HG03025 (cell line): ENCODE results near the gene SEL1L3.

Experiments
- ATAC-seq: cut with Tn5 transposase; IDR thresholded peaks from one replicate; pipeline ENCODE4 v1.9.1; 2021; ENCODE audit warnings: mild to moderate bottlenecking, moderate library complexity; ENCODE audit not compliant: unreplicated experiment, low FRiP score

Gene SEL1L3

GRCh38 chr4:25857403-25857802 lies 5.4 kb downstream of the SEL1L3 start:
- ATAC-seq = no peak

- no peak for ATAC-seq
These were observed 6.0 kb downstream of the SEL1L3 start for GRCh38 chr4:25856756-25857155.

DNA sequence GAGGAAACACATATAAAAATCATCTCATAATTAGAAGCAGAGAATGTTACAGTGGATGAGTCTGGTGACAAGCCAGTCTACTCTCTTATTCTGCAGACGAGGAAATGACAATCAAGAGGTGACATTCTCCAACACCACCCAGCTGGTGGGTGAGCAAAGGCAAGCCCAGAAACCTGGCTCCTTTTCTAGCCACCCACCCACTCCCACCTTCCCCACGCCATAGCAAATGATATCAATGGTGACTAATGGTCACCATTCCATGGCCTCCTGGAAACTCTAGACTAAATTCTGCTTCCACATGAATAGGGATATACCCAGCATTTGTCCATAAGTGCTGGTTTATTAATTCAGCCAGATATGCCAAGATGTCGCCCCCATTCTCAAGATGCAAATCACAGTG lies 10.7 kb downstream of the SEL1L3 start:
- ATAC-seq = no peak

DNA sequence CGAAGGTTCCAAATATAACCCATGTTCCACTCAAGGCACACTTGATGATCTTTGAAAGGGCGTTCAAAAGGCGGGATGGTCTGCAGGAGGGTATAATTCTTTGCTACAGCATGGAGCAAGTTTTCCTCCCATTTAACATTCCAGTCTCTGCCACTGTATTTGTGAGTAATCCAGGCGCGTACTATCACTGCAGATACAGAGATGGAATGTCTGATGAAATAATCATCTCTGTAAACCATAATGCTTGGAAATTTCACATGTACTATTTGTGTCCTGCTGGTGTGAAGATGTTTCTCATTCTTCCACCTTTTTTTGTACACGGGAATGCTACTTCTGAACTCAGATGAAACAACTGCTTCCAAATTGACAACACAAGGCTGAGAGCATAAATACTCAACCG lies 15.5 kb downstream of the SEL1L3 start:
- no peak for ATAC-seq

DNA sequence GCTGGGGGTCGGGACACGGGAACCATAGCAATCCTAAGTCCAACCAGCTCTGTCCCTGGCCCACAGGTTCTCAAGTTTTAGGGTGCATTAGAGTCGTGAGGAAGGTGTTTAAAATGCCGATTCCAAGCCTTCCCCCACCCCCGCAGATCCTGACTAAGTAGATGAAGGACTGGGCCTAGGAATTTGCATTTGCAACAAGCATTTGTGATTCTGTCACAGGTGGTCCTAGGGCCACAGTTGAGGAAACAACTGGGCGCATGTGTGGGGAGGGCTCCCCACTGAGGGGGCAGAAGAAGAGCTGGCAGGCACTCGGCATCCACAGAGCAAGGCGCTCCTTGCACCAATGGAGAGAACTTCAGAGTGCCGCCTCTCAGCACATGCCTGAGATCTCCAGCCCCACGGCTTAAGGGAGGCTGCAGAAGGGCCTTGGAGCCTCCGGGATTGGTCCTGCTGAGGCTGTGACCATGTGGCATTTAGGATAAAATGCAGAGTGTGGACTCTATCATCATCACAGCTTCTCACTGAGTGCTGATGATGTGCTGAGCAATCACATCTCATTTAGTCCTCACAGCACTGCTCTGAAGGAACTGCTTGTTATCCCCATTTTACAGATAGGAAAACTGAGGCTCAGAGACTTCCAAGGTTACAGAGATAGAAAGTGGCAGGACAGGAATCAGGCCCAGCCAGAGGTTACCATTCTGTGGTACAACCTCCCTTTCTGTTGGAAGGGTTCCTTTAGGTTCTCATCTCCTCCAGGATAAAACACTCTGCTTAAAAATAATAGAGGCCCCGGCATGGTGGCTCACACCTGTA lies 16.7 kb downstream of the SEL1L3 start:
- no peak for ATAC-seq

DNA sequence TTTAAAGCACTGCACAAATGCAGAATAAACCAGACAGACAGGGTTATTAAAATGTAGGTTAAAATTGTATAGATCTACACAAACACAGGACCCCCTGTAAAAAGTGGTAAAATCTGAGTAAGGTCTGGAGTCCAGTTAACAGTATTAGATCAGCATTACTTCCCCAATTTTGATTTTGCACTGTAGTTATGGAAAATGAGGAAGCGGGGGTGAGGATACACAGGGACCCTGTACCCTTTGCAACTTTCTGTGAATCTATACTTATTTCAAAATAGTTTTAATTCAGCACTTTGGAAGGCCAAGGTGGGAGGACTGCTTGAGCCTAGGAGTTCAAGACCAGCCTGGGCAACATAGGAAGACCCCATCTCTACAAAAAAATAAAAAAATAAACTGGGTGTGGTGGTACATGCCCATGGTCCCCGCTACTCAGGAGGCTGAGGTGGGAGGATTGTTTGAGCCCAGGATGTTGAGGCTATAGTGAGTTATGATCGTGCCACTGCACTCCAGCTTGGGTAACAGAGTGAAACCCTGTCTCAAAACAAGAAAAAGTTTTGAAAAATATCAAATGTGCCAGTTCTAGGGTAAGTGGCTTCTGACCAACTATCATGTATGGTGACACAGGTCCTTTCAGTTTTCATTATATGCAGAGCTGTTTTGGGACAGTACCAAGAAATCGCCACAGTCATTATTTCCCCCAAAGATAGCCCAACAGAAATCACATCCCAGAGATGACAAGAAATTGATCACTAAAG lies 17.7 kb downstream of the SEL1L3 start:
- no peak for ATAC-seq

GRCh38 chr4:25843340-25844097 lies 19.3 kb downstream of the SEL1L3 start:
- ATAC-seq = peak; percentile 40

DNA sequence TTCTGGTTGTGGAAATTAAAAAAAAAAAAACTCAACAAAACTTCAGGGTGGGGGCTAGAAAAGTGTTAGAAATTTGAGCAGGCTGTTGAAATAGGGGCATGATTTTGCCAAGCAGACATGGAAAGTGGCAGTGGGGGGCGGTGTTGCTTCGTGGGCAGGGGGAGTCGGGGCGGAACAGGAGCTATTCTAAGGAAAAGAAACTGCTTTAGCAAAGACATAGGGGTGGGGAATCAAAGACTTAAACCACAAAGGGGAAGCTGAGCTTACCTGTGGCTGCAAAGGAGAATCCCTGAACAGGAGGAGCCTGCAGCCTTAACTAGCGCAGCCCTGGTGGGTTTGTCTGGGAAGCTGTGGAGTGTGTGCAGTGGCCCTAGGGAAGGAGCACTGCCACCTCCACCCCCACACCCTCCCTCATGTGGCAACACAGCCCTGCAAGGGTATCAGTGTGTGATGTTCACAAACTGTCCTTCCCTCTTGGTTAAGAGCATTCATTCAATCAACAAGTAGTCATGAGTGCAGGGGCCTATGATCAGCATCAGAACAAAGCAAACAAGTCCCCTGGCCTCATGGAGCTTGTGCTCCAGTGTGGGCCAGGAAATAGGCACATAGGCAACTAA lies 20.5 kb downstream of the SEL1L3 start:
- peak; percentile 58 for ATAC-seq

GRCh38 chr4:25839687-25840086 lies 23.1 kb downstream of the SEL1L3 start:
- ATAC-seq = no peak

- no peak for ATAC-seq
These were observed 23.6 kb downstream of the SEL1L3 start for GRCh38 chr4:25839233-25839632.

DNA sequence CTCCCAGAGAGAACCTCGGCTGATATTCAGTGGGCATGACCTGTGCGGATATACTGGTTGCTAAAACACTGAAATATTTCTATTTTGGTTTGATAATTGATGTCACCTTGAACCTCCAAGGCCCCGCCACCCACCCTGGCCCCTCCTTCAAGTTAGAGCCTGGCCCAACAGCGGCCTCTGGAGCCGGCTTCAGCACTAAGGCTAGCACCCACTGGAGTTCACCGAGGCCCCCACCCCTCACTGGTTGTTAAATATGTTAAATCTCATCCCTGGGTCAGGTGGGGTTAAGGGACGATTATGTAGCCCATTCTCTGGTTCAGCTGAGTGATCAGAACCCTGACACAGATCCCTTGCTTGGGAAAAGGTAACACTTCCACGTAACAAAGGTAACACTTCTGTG lies 24.3 kb downstream of the SEL1L3 start:
- no peak for ATAC-seq

- no peak for ATAC-seq
These were observed 25.7 kb downstream of the SEL1L3 start for GRCh38 chr4:25837107-25837506.

- ATAC-seq = no peak
These were observed 27.4 kb downstream of the SEL1L3 start for GRCh38 chr4:25835384-25835783.

- no peak for ATAC-seq
These were observed 28.2 kb downstream of the SEL1L3 start for GRCh38 chr4:25834411-25835107.

DNA sequence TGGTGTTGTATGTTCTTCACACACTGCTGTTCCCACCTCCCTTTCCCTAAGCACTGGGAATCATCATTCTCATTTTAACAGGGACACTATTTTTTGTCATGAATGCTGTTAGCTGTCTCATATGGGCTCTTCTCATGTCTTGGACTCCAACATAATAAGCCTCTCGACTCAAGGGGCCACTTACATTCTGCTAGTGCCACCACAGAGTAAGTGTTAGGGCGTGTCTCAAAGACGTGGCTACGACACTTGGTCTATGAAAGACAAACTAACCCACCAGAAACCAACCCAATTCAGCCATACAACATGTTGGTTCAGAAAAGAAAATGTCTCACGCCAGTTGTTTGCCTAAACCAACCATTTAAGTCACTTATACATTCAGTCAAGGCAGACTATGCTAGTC lies 32.2 kb downstream of the SEL1L3 start:
- ATAC-seq = no peak

DNA sequence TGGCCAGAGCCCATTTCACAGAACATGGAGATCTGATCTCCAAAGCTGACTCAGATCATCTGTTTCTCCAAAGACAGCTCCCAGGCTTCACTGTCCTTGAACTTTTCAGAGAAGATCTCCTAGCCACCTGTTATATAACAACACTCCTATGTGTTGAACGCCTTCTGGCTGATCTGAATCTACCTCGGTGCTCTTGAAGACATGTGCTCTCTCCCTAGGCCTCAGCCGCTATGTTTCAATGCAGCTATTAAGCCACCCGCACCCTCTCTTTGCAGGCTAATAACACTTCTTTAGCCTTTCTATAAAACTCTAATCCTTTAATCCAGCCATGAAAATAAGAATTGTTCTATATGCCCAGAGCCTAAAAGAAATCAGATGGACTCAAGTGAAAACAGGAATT lies 34.9 kb downstream of the SEL1L3 start:
- ATAC-seq = no peak

DNA sequence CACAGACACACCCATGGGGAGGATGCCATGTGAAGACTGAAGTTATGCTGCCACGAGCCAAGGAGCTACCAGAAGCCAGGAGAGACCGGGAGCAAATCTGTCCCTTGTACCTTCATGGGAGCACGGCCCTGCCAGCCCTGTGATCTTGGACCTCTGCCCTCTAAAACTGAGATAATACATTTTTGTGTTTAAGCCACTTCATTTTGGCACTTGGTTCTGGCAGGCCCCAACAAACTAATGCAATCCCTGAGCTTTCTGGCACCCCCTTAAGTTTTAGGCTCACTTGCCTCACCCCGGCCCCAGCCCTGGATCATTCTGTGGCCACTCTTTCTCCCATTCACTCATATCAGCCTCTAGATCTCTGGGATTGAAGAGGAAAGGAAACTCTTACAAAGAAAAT lies 35.4 kb downstream of the SEL1L3 start:
- ATAC-seq = no peak

DNA sequence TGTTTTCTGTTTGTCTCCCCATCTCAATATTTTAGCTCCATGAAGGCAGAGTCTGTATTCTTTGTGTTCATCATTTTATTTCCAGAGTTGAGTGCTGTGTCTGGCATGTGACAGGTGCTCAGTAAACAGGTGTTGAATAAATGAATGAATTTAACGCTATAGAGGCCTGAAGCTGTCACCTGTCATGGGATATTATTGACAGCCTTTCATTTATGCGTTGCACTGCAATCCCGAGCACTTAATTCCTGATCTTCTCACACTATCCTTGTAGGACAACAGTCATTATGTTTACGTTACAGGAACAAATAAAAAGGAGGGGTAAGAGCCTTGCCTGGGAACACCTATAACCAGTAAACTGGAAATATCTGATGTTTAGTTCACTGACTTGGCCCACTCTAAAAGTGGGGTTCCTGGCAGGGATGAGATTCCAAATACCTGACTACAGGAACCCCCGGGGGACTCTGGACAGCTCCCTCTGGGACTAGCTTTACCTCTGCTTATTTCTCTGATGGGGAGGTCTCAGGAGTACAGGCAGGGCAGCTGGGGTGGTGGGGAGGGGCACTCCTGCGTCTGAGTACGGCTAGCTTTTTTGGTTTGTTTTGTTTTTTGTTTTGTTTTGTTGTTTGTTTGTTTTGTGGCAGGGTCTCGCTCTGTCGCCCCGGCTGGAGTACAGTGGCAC lies 36.6 kb downstream of the SEL1L3 start:
- ATAC-seq = no peak

- ATAC-seq = no peak
These were observed 39.2 kb downstream of the SEL1L3 start for GRCh38 chr4:25823632-25824031.

DNA sequence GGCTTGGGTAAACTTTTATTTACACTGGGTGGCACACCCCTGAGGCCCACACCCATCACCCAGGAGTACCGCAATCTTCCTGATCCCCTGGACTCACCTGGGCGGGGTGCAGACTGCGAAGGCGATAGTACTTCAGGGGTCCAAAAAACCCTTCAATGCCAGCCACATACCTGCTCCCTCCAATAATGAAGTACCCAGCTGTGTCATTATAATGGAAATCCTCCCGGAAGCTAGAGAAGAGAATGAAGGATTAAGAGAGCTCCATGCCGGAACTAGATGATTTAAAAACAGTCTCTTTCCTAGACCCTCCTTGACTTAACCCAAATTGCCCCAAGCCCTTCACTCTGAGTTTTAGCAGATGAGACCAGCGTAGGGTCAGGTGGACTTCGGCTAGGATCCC lies 40.9 kb downstream of the SEL1L3 start:
- ATAC-seq = no peak
